GM18507 (cell line): ENCODE results near the gene MAD1L1.
A peak's percentile ranks its signal among the peaks of the same experiment; 100 is the strongest.
"Not testable (repeated sequence)": the region's sequence is repeated elsewhere in the genome, so short reads cannot be mapped to it uniquely, and the experiment has no call there.

ENCODE experiments used
- DNase-seq: peaks from one replicate; pipeline ENCODE4 v3.0.0; 2011; ENCODE audit warnings: low read depth; ENCODE audit not compliant: insufficient read length; ENCODE audit errors: extremely low spot score
- FAIRE-seq: peaks from 2 replicates; lab custom pipeline; 2011; peaks lifted over from hg19 to GRCh38; lab: Jason Lieb, UNC

Gene MAD1L1

DNA sequence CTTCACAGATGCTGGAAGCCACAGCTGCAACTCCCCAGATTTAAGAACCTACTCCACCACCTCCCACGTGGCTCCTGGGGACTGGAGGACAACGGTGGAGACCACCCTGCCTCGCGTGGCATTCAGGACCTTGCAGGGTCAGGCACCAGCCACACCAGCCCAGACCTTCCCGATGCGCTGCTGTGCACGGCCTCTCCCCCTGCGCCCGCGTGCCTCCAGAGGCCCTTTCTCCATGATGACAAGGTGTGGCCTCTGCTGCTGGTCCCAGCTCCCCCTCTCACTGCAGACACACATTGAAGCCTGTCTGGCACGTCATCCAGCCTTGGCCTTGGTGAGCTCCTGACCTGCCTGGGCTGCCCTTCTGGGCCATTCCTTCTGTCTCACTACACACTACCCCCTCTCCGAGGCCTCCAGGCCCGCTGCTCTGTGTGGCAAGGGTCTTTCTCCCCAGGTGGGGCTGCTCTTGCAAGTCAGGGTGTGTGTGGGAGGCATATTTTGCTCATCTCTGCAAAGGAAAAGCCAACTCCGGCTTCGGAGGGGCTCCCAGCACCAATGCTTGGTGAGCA is 254.8 kb downstream of the MAD1L1 start:
- DNase-seq (no peak), FAIRE-seq (no peak)

DNA sequence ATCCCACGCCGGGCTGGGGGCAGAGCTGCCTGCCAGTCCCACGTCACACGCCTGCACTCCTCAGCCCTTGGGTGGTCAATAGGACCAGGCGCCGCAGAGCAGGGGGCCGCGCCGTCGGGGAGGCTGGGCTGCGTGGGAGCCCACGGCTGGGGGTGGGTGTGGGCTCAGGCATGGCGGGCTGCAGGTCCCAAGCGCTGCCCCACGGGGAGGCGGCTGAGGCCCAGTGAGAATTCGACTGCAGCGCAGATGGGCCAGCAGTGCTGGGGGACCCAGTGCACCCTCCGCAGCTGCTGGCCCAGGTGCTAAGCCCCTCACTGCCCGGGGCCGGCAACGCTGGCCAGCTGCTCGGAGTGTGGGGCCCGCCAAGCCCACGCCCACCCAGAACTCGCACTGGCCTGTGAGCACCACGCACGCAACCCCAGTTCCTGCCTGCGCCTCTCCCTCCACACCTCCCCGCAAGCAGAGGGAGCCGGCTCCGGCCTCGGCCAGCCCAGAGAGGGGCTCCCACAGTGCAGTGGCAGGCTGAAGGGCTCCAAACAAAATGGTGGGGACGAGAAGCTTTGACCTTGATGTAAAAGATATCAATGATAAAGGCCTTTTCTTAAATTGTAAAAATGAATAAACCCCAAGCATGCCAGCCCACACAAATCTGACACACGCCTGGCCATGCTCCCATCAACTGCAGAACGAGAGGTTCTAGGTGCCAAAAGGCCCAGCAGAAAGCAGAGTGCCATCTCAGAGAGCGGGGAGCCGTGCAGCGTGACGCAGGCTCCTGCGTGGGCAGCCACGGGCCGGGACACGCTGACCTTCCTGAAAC is 255.5 kb downstream of the MAD1L1 start:
- DNase-seq (no peak), FAIRE-seq (no peak)

DNA sequence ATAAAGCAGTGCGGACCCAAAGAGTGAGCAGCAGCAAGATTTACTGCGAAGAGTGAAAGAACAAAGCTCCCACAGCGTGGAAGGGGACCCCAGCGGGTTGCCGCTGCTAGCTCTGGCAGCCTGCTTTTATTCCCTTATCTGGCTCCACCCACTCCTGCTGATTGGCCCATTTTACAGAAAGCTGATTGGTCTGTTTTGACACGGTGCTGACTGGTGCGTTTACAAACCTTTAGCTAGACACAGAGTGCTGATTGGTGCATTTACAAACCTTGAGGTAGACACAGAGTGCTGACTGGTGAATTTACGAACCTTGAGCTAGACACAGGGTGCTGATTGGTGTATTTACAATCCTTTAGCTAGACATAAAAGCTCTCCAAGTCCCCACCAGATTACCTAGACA is 256.2 kb downstream of the MAD1L1 start:
- not testable (repeated sequence) for FAIRE-seq

DNA sequence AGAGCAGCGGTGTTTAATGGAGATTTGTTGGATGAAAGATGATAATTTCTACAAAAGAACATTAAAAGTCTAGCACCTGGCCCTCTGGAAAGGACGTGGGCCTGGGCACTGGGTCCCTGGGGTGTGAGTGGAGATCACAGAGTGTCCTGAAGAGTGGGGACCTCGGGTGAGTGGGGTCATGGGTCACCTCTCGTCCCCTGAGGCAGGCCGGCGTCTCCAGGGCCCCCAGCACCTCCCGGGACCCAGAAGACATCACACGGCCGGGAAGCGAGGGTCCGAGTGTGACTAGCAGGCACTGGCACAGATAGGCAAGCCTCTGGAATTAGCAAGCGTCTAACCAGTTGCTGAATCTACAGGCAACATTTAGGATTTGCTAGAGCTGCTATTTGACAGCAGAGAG is 257.2 kb downstream of the MAD1L1 start:
- FAIRE-seq = no peak

More for the DNA sequence above, 256.2 kb downstream of the MAD1L1 start:
- DNase-seq = not testable (repeated sequence)

DNA sequence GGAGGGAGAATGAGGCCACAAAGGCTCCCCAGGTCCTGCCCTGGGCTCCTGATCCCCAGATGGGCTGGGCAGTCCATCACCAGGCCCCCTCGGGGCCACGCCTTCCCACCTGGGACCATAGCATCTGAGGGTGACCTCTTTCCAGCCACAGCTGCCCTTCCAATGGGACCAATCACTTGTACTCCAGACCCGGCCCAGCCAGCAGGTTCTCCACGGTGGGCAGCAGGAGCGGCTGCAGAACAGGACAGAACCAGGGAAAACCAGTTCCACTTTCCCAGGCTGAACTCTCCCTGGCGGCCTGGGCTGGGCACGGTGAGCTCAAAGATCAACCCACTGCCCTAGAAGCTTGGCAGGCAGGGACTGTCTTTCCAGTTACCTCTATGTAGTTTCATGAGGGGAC is 257.6 kb downstream of the MAD1L1 start:
- no peak for FAIRE-seq

More for the DNA sequence above, 257.2 kb downstream of the MAD1L1 start:
- DNase-seq = no peak

DNA sequence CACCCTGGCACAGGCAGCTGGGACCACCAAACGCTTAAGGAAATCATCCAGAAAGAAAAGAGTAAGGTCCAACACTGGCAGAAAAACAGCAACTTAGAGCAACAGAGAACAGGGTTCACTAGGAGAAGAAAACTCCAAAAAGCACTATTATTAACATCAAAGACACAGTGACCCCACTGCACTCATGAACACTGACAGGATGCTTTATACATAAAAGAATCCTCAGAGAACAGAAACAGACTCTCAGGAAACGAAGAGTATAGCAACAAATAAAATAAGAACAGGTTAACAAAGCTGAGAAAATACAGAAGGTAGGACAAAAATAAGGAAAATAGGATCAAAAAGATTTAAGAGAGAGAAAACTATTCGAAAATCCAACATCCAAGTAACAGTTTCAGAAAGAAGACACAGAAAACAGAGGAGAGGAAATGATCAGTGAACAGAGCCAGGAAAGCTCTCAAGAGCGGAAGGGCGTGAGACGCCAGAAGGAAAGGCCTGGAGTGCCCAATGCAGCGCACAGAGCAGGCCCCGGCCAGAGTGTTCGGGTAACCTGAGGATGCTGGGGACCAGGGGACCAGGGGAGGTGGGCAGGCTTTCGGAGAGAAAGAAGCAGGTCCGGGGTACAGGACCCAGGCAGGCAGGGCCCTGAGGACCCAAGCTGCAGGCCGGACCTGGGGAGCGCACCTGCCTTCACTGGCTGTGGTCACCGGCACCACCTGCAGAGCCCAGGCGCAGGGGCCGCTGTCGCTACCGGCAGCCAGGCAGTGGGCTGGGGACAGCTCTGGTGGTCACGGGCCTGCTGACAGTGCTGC is 258.2 kb downstream of the MAD1L1 start:
- FAIRE-seq = no peak
- DNase-seq = no peak

More for the DNA sequence above, 257.6 kb downstream of the MAD1L1 start:
- DNase-seq = no peak

DNA sequence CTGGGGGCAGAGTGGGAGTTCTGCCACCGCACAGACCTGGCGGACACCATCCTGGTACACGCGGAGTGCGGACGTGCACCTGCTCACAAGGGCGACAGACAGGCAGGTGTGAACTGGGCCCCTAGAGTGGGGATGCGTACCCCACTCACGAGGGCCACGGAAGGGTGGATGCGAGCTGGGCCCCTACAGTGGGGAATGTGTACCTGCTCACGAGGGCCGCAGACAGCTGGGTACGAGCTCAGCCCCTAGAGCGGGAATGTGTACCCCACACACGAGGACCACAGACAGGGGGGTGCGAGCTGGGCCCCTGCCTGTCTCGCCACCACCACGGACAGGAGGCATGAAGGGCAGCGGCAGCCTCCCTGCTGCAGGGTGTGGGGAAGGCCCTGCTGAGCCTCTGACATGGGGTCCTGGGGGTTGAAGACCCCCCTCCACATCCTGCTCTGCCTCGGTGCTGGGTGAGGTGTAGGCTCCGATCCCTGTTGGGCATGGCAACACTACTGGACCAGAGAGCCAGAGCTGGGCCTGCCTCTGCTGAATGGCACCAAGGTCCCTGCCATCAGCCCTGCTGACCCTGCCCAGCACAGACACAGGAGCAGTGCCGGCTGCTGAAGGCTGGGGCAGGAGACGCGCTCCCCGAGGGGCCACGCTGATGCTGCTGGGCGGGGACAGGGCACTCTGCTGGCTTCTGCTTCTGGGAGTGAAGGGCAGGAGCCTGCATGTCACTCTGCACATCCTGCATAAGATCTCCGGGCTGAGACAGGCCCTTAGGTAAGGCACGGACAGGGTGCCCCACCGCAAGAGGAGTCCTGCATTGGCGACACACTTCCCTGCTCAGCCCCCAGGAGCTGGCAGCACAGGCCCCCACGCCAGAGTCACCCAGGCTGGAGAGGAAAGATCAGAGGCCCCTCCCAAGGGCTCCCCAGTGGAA is 259.2 kb downstream of the MAD1L1 start:
- no peak for DNase-seq
- FAIRE-seq = no peak

DNA sequence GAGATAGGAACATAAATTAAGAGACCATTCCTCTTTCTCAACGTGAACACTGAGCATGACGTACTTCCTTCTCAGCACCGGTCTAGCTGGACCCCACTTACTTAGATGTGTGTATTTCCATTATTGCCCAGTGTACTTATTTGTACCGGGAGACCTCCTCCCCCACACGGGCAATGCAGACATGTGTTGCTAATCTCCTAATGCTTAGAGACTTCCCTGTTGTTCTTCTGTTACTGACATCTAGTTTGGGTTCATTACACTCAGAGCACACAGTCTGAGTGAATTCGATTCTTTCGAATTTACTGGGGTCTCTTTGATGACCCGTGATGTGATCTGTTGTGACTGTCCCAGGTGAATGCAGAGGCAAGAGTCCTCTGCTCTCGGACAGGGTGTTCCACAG is 260.0 kb downstream of the MAD1L1 start:
- DNase-seq (no peak), FAIRE-seq (no peak)

DNA sequence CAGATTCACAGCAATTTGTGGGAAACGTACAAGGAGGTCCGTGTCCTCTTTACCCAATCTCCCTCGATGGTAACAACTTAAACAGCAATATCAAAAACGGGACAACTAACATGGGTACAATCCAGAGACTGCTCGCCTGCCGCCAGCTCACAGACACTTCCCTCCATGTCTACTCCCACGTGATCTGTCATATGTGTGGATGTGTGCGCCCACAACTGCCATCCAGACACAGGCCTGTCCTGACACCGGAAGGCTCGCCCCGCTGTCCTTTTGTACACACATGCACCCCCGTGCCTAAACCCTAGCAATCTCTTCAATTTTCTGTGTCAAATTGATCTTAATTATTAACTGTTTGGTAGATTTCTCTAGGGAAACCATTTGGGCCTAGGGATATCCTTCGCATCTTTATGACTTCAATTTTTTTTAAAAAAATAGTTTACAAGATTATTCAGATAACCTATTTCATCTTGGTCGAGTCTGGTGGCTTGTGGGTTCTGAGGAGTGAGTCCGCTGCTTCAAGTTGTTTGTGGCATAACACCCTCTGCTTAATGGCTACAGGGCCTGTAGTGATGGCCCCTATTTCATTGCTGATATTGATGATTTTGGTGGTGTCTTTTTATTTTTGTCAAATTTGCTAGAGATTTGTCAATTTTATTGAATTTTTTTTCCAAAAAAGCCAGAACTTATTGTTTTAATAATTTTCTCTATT is 260.6 kb downstream of the MAD1L1 start:
- no peak for DNase-seq
- FAIRE-seq = no peak

DNA sequence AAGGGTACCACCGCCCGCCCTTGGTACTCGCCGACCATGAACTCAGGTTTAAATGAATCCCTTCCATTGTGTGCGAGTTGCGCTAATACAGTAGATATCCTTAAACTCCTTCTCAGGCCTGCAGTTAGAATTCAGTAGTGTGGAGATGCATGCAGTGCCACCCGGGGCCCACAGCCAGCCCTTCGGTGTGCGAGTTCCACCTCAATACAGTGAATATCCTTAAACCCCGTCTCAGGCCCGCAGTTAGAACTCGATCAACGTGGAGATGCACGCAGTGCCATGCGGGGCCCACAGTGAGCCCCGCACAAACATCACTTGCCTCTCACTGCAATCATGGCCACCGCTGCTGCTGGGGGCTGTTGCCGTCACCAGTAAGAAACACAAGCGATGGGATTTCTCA is 261.9 kb downstream of the MAD1L1 start:
- DNase-seq = no peak
- no peak for FAIRE-seq

DNA sequence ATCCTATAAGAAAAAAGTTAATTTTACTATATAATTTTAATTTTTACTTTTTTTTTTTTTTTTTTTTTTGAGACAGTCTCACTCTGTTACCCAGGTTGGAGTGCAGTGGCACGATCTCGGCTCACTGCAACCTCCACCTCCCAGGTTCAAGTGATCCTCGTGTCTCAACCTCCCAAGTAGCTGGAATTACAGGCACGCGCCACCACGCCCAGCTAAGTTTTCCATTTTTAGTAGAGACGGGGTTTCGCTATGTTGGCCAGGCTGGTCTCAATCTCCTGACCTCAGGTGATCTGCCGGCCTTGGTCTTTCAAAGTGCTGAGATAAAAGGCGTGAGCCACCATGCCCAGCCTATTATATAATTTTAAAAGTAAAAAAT is 262.5 kb downstream of the MAD1L1 start:
- DNase-seq, FAIRE-seq: not testable (repeated sequence)

DNA sequence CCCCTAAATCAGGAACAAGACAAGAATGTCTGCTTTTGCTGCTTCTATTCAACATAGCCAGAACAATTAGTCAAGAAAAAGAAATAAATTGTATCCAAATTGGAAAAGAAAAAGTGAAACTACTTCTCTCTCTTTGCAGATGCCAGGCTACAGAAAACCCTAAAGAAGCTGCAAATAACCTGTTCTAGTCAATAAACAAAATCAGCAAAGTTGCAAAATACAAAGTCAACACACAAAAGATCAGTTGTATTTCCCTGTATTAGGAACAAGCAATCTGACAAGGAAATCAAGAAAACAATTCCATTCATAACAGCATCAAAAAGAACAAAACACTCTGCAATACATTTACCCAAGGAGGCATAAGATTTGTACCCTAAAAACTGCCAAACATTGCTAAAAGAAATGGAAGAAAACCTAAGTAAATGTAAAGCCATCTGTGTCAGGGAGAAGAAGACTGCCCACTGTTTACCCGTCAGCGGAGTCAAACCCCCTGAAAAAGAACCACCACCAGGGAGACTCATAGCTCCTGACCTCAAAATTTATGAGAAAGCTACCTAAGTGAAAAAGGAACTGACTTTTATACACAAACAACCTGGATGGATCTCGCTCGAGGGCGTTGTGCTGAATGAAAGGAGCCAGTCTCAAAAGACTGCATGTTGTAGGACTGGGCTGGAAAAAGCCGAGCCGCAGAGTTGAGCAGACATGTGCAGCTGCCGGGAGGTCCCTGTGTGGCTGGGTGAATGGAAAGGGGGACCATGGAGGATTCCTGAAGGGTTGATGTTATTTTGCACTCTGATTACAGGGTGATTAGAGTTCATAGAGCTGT is 263.1 kb downstream of the MAD1L1 start:
- FAIRE-seq (peak; percentile 5), DNase-seq (no peak)

DNA sequence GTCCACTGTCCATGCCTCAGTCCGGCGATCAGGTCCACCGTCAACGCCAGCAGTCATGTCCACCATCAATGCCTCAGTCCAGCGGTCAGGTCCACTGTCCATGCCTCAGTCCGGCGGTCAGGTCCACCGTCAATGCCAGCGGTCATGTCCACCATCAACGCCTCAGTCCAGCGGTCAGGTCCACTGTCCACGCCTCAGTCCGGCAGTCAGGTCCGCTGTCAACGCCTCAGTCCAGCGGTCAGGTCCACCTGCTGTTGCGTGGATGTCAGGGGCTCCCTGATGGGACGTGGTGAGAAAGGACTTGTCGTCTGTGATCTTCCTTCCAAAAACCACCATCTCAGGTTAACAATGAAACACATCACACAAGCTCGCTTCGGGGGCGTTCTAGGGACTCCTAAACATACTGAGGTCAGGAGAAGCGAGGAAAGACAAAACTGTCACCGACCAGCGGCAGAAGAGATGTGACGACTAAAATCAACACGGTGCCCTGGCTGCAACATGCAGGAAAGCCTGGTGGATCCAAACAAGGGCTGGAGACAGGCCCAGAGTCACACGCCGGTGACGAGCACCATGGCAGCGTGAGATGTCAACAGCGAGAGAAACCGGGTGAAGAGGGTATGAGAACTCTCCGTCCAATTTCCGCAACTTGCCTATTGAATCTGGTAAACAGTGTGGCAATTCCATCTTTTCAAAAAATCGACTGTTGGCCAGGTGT is 264.2 kb downstream of the MAD1L1 start:
- DNase-seq (no peak), FAIRE-seq (no peak)

DNA sequence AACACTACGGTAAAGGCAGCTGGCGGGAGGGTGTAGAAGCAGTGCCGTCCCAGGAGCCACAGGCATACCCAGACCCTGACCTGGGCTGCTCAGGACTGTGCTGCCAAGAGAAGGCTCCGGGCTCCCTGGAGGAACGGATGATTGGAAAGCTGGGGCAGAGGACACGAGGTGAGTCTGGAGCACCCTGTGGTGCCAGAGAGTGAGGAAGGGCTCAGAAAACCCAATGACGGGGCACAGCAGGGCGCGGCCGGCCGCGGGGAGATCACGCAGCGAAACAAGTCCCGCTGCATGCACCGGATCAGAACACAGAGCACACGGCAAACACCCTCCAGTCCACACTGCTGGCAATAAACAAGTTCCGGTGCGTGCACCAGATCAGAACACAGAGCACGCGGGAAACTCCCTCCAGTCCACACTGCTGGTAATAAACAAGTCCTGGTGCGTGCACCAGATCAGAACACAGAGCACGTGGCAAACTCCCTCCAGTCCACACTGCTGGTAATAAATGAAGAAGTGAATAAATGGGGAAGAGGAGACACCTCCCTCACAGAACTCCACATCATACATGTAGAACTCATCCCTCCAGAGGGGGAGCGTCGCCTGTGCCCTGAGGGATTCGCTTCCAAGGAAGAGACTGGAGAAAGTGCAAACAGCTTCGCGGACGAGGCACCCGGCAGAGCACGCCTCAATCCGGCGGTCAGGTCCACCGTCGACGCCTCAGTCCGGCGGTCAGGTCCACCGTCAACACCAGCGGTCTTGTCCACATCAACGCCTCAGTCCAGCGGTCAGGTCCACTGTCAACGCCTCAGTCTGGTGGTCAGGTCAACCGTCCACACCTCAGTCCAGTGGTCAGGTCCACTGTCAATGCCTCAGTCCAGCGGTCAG is 265.0 kb downstream of the MAD1L1 start:
- DNase-seq (no peak), FAIRE-seq (no peak)

DNA sequence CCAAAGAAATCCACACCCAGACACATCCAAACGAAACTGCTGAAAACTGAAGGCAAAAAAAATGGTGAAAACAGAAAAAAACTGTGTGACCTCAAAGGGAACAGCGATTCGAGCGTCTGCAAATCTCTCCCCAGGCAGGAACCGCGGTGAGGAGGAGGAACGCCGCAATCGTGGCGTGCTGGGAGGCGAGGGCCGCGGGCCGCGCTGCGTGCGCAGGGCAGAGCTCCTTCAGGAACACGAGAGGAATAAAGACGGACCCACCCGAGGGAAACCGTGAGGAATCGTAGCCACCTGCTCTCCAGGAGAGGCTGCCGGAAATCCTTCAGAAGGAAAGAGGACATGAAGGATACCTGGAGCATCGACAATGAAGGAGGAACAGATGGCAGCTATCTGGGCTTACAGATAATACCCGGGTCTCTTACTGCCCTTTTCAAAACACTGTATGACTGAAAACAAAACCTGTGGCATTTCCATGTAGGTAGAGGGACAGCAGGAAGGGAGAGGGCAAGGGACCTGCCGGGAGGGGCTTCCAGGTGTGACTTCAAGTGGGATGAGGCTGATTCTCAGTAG is 266.0 kb downstream of the MAD1L1 start:
- DNase-seq (no peak), FAIRE-seq (no peak)
